A673 (cell line): ENCODE results near the gene FBXO42. TPM values are rescaled to one million over a fixed set of nuclear protein-coding genes. Genes with fewer than 3 reads are reported as not detected.

Experiments
- BruUV-seq: library from RNA; stranded (reverse); fragments of 400-500 nt; replicated peaks from 2 replicates; lab custom pipeline; 2021; lab: Mats Ljungman, UMichigan
- CTCF ChIA-PET: fragments of 300-600 bp; sonication (Branson Sonifier 250); formaldehyde crosslinking; loops from one replicate; lab custom pipeline; 2022; ENCODE audit warnings: antibody characterized with exemption; lab: Charles Lee
- POLR2A ChIA-PET: fragments of 300-600 bp; sonication (Branson Sonifier 250); formaldehyde crosslinking; loops from one replicate; lab custom pipeline; 2022; ENCODE audit warnings: antibody characterized with exemption; ENCODE audit not compliant: low non-redundant PET; lab: Charles Lee
- DNase-seq: peaks from one replicate; pipeline ENCODE4 v3.0.0-alpha.2; 2015; ENCODE audit warnings: low spot score
- H3K27ac ChIP-seq: fragments of 200-600 bp; sonication (generic); 2 replicates; pipeline ENCODE4 v1.5.1; 2016; ENCODE audit warnings: mixed run types, low read depth, mild to moderate bottlenecking, mixed read lengths, antibody characterized with exemption, low read length; ENCODE audit not compliant: poor library complexity, severe bottlenecking
- H3K27me3 ChIP-seq: fragments of 200-600 bp; sonication (generic); replicated peaks from 2 replicates; pipeline ENCODE4 v1.6.1; 2017; ENCODE audit warnings: mixed run types, low read depth, mild to moderate bottlenecking, mixed read lengths, antibody characterized with exemption, low read length; ENCODE audit not compliant: insufficient read depth, poor library complexity
- H3K36me3 ChIP-seq: fragments of 200-600 bp; sonication (generic); 2 replicates; pipeline ENCODE4 v1.6.1; 2016; ENCODE audit warnings: mixed run types, mild to moderate bottlenecking, mixed read lengths, antibody characterized with exemption, low read length; ENCODE audit not compliant: insufficient read depth, poor library complexity, severe bottlenecking
- H3K4me1 ChIP-seq: fragments of 200-600 bp; sonication (generic); 2 replicates; pipeline ENCODE4 v1.6.1; 2017; ENCODE audit warnings: mixed run types, mild to moderate bottlenecking, mixed read lengths, antibody characterized with exemption, low read length; ENCODE audit not compliant: insufficient read depth, poor library complexity, severe bottlenecking
- H3K4me3 ChIP-seq: fragments of 200-600 bp; sonication (generic); 2 replicates; pipeline ENCODE4 v1.5.1; 2016; ENCODE audit warnings: low read depth, mixed run types, mild to moderate bottlenecking, mixed read lengths, low read length; ENCODE audit not compliant: poor library complexity, severe bottlenecking
- H3K9me3 ChIP-seq: fragments of 200-600 bp; sonication (generic); 2 replicates; pipeline ENCODE4 v1.6.1; 2016; ENCODE audit warnings: mixed run types, low read depth, mild to moderate bottlenecking, mixed read lengths, antibody characterized with exemption, low read length; ENCODE audit not compliant: poor library complexity, severe bottlenecking
- EZH2 ChIP-seq: fragments of 200-600 bp; sonication (generic); IDR thresholded peaks from 2 replicates; pipeline ENCODE4 v1.6.1; 2017; ENCODE audit warnings: borderline replicate concordance, low read depth, mild to moderate bottlenecking, mixed read lengths, antibody characterized with exemption, low read length; ENCODE audit not compliant: poor library complexity, severe bottlenecking
- intact Hi-C: fragments of 100-400 bp; cut with micrococcal nuclease; formaldehyde crosslinking; loops from one replicate; pipeline ENCODE4 v1.10.0; 2022; ENCODE audit not compliant: unreplicated experiment
- total RNA-seq: library from RNA; stranded (reverse); gene quantifications from 2 replicates; pipeline ENCODE4 v1.2.3, GENCODE V29; 2021
- TF ChIP-seq, protein P1 (sequence below): fragments of 300-800, 200-600 bp; sonication (generic); conservative IDR thresholded peaks from 2 replicates; pipeline ENCODE4 v1.5.1; 2017; ENCODE audit warnings: low read depth, mild to moderate bottlenecking, antibody characterized with exemption, low read length, moderate library complexity, mixed read lengths

FBXO42 gene
- total RNA-seq, 1 experiment from 2014 or later, result 19.5 TPM

- Histone ChIP-seq H3K4me1 (no peaks in the 10 kb centered on the region), H3K4me3 (no peak overlapping the region), H3K27me3 (no peaks in the 10 kb centered on the region), H3K36me3 (peaks cover 28% of the 10 kb centered on the region), H3K9me3 (no peaks in the 10 kb centered on the region), H3K27ac (peak overlapping the region; percentile 23)
- DNase-seq, result no peak
- CTCF ChIA-PET, result no interaction called here
- POLR2A ChIA-PET, result interaction anchor here (0.6 kb wide), 1 partner anchor 10 kb away, joined by 3 read pairs; no protein-coding TSS in a partner anchor
- no TSS peak for BruUV-seq
- intact Hi-C loops, result no loop called here
- TF ChIP-seq, protein P1, sequence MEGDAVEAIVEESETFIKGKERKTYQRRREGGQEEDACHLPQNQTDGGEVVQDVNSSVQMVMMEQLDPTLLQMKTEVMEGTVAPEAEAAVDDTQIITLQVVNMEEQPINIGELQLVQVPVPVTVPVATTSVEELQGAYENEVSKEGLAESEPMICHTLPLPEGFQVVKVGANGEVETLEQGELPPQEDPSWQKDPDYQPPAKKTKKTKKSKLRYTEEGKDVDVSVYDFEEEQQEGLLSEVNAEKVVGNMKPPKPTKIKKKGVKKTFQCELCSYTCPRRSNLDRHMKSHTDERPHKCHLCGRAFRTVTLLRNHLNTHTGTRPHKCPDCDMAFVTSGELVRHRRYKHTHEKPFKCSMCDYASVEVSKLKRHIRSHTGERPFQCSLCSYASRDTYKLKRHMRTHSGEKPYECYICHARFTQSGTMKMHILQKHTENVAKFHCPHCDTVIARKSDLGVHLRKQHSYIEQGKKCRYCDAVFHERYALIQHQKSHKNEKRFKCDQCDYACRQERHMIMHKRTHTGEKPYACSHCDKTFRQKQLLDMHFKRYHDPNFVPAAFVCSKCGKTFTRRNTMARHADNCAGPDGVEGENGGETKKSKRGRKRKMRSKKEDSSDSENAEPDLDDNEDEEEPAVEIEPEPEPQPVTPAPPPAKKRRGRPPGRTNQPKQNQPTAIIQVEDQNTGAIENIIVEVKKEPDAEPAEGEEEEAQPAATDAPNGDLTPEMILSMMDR, result no peak
- TF ChIP-seq EZH2, result no peak
These were observed 40.7 kb upstream of the FBXO42 start for GRCh38 chr1:16392740-16393569.

- H3K36me3 ChIP-seq, result peaks cover 21% of the 10 kb centered on the region
- no peaks in the 10 kb centered on the region for H3K27me3 ChIP-seq
- intact Hi-C loops, result no loop called here
- no peaks in the 10 kb centered on the region for H3K4me1 ChIP-seq
- ChIA-PET POLR2A (no interaction called here), CTCF (no interaction called here)
- no peak for TF ChIP-seq EZH2
- TF ChIP-seq, protein P1, result no peak
- no peak overlapping the region for H3K4me3 ChIP-seq
- H3K27ac ChIP-seq, result peak overlapping the region; percentile 29
- BruUV-seq, result no TSS peak
- H3K9me3 ChIP-seq, result no peaks in the 10 kb centered on the region
- no peak for DNase-seq
These were observed 39.1 kb upstream of the FBXO42 start for GRCh38 chr1:16391411-16391810.

DNA sequence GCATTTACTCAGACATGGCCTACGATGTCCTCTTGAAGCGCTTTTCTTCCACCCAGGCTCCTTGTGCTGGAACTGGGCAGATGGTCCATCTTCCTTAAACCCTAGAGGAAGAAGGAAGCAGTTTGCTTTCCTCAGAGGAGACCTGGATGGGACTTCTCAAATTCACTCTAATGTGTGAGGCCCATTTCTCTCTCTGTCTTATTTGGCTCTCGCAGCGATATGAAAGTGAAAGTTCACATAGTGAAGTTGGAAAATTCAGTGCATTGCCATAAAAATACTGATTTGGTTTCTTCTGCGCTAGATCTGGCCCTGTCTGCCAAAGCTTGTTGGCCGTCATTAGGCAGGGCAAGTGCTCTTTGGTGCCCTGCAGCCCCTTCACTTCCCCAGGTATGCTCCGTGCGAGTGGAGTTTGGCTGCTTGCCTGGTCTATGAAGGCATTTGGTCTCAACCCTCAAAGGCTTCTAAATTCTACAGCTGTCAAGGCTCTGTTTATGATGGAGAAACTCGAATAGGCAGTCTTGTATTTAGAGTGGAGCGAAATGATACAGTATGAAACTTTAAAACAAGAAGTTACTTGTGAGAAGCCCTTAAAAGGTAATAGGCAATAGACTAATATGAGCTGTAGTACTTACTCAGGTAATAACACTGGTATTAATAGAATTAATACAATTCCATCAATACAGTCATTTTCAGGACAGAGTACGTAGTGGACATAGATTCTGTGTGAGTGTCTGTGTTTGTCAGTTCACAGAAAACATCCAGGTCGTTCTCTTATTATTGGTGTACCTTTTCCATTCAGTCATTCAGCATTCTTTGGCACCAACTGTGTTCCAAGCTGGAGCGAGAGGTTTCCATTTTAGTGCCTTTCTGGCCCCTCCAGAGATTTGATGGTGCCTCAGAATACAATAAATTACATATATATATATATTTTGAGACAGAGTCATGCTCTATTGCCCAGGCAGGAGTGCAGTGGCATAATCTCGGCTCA is 35.2 kb upstream of the FBXO42 start:
- no peaks in the 10 kb centered on the region for H3K4me1 ChIP-seq
- H3K4me3 ChIP-seq, result no peak overlapping the region
- BruUV-seq, result no TSS peak
- no peaks in the 10 kb centered on the region for H3K27me3 ChIP-seq
- ChIA-PET POLR2A (no interaction called here), CTCF (no interaction called here)
- TF ChIP-seq EZH2, result no peak
- TF ChIP-seq, protein P1, result no peak
- DNase-seq, result no peak
- intact Hi-C loops, result no loop called here
- H3K36me3 ChIP-seq, result no peaks in the 10 kb centered on the region
- H3K27ac ChIP-seq, result no peak overlapping the region
- H3K9me3 ChIP-seq, result no peaks in the 10 kb centered on the region
